Activated CD4-positive, CD25-positive, alpha-beta regulatory T cell treated with anti-CD3 and anti-CD28 coated beads, Interleukin-2, amount 50 U/mL, for 72 hours (primary cell): ENCODE results near the gene HIVEP3.

Experiments
- DNase-seq: peaks from one replicate; pipeline ENCODE4 v3.0.0; 2021

Gene HIVEP3

DNA sequence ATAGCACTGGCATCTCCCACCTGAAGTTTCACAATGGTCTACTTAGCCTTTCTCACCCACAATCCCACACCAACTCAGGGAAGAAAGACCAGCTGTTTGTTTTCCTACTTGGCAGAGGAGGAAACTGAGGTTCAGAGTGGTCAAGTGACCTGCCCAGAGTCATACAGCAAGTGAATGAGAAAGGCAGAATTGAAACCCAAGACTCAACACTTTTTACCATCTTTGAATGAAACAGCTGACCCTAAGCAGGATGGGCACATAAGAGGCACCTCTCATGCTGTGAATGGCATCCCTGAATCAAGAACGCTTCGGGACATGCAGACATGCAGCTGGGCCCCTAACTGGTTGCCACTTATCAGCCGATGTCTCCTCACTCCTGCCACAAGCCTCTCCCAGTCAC is 193.8 kb downstream of the HIVEP3 start:
- DNase-seq = no peak

DNA sequence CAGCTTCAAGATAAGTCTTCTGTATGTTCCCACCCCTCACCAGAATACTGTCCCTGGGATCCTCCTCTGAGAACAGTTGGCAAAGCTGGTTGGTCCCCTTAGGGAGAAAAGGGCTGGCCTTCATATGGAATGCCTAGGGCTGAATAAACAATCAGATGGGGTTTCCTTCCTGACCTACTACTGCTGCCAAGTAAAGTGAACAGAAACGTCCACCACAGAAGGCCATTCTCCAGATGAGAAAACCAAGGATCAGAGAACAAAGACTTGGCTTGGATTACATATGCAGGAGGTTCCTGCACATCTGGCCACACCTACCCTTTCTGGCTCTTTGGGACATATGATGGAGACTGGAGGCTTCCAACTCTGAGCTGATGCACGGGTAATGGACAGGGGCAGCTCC is 194.5 kb downstream of the HIVEP3 start:
- no peak for DNase-seq

GRCh38 chr1:41723786-41724185 is 194.9 kb downstream of the HIVEP3 start:
- DNase-seq = no peak

DNA sequence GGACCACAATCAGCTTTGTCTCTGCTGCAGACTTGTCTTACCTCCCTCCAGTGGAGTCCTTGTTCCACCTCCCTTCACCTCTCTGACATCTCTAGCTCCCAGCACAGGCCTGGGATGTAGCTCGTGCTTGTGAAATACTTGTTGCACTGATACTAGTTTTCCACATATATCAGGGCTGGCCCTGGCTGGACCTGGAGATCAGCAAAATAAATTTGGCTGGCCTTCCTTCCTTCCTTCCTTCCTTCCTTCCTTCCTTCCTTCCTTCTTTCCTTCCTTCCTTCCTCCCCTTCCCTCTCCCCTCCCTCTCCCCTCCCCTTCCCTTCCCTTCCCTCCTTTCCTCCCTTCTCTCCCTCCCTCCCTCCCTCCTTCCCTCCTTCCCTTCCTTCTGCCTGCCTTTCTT is 196.5 kb downstream of the HIVEP3 start:
- no peak for DNase-seq

GRCh38 chr1:41720861-41721410 is 197.8 kb downstream of the HIVEP3 start:
- no peak for DNase-seq

GRCh38 chr1:41719590-41719989 is 199.1 kb downstream of the HIVEP3 start:
- DNase-seq = no peak

DNA sequence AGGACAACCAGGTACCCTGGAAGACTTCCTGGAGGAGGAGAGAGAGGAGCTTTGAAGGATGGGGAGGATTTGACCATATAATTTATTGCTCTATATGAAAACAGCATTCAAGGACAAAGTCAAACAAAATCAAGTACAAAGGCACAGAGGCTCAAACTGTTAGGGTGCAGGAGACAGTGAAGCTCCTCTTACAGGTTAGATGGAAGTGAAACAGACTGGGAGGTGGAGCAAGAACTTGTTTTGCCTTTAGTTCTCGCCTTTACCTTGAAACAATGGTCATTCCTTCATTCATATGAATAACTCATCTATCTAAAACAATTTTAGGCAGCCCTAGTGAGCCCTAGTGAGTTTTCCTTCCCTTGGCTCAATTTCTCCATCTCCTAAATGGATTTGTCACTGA is 199.6 kb downstream of the HIVEP3 start:
- no peak for DNase-seq

DNA sequence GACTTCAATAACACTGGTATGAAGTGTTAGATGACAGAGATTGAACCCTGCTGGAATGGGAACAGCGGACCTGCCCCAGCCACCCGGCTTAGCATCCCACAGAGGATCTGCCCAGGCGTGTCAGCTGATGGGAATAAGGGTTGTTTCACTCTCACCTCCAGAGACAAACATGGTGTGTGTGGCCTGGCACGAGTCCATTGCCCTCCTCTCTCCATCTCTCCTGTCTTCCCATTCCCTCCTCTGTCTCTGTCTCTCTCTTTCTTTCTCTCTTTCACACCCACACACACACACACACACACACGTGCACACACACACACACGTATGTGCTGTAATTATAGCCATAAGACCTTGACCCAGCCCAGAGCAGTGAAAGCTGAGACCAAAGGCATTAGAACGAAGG is 200.2 kb downstream of the HIVEP3 start:
- DNase-seq = no peak

DNA sequence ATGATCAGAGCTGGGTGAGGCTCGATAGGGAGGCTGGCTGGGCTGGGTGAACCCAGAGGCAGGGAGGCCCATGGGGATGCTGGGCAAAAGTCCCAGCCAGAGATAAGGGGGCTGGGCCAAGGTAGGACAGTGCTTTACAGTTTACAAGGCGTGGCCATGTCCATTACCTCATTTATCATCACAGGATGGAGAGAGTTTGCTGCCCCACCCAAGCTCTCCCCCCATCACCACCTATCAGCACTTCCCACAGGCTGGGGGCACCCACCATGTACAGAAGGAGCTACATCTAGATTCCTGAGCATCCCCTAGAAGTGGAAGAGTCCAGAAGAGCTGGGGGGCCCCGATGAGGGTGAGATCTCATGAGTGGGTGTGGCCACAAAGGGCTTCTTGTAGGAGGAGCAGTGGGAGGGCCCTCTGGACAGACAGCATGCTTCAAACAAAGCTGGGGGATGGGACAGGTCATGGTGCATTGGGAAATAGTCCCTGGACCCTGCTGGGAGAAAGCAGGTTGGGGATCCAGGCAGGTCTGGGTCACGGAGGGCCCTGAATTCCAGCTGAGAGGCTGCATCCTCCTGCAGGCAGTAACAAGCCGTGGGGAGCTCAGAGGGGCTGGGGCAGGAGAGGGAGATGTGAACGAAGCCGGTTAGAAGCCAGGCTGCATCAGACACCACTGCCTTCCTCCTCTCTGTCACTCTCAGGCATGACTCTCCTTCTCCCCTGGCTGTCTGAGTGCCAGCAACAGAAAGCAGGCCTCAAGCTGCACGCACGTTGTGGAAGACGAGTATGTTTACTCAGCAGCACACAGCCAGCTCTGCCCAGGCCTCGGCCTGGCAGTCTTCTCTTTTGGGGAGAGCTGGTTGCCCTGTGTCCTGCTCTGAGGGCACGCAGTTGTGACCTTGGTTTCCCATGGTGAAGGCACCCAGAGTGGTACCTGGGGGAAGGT is 202.3 kb downstream of the HIVEP3 start:
- no peak for DNase-seq

DNA sequence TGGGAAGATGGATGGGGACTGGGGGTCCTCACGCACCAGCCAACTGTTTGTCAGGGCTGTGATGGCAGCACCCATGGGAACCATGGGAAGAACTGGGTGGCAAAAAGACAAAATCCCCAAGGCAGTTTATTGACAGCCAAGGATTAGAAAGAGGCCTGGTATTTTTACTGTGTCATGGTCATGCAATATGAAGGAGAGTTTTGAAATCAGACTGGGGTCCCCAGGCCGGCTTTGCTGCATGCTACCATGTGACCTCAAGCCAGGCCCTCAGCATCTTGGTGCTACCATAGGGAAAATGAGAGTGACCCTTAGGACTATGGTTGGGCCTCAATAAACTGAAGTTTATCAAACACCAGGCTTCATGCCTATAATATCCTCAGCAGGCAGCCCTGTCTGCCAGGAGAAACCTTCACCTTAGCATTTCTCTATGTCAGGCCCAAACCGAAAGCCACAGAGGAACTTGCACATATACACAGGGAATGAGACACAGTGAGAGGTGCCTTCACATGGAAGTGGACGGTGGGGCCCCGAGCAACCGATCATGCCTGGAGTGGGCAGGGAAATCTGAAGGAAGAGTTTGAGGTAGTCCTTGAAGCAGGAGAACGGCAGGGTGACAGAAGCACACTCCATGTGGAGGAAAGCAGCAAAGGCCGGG is 203.2 kb downstream of the HIVEP3 start:
- DNase-seq = no peak

- no peak for DNase-seq
Measured at GRCh38 chr1:41714638-41715389, 203.9 kb downstream of the HIVEP3 start.

- no peak for DNase-seq
Measured at GRCh38 chr1:41713557-41714327, 205.0 kb downstream of the HIVEP3 start.

DNA sequence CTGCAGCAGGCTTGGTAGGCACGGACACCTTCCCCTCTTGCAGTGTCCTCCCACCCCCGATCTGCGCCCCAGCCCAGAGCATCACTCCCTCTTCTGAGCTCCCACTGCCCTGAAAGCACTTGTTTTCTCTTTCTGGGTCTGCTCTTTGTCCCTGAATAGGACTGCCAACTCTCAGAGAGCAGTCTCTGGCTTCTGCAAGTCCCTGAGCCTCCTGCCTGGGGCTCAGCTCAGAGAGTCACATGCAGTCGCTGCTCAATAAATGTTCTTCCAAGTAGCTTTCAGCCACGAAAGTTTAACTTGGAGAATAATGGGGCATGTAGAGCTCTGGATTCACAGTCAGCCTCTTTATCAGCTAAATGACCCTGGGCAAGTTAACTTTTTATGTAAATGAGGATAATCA is 205.6 kb downstream of the HIVEP3 start:
- no peak for DNase-seq

GRCh38 chr1:41712695-41713094 is 206.0 kb downstream of the HIVEP3 start:
- no peak for DNase-seq

GRCh38 chr1:41712081-41712480 is 206.6 kb downstream of the HIVEP3 start:
- no peak for DNase-seq

GRCh38 chr1:41711581-41711980 is 207.1 kb downstream of the HIVEP3 start:
- no peak for DNase-seq

- no peak for DNase-seq
Measured at GRCh38 chr1:41710980-41711379, 207.7 kb downstream of the HIVEP3 start.

GRCh38 chr1:41709873-41710272 is 208.8 kb downstream of the HIVEP3 start:
- no peak for DNase-seq

DNA sequence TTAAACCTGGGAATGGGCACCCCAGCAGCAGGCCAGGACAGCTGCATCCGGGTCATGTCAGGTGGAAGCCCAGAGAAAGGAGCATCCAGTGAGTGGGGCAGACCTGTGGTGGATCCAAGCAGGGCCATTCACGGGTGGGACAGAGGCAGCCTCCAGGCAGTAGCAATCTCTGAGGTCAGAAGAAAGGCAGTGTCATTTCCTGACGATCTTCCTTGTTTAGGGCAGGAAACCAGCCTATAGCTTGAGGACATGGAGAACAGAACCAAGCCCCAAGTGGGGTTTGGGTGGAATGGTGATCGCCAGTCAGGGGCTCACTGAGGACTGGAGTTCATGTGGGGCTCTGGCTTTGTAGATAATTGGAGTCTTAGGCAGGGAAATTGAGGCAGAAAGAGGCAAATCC is 209.4 kb downstream of the HIVEP3 start:
- DNase-seq = no peak

DNA sequence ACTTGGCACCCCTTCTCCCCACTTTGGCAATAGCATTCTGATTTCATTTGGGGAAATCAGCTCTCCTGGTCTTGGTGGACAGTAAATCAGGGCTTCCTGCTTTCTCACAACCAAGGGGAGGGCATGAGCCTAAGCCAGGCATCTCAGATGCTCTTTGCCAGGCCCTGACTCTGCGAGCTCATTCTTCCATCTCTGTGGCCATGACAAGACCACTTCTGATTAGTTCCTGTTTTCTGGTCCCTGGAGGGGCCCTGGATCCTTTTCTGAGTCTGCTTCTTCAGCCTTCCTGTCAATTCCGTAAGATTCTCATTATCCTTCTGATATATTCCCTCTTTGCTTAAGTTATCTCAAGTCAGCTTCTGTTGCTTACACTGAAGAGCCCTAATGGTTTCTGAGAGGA is 210.4 kb downstream of the HIVEP3 start:
- DNase-seq = no peak

DNA sequence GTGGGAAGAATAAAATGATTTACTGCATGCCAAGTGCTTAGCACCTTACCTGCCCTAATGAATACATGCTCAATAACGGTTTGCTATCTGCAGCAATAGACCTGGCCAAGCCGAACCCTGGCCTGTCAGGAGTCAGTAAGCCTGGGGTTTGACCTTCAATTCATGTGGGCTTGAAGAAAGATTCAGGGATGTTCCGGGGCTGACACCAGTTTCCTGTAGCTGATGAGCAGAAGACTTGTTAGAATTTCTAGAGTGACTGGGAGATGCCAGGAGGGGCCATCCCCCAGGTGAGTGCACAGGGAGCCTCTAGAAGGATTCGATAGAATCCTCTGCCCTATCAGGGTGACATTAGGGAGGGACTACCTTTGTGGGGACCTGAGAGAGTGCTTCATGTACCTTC is 210.9 kb downstream of the HIVEP3 start:
- no peak for DNase-seq

DNA sequence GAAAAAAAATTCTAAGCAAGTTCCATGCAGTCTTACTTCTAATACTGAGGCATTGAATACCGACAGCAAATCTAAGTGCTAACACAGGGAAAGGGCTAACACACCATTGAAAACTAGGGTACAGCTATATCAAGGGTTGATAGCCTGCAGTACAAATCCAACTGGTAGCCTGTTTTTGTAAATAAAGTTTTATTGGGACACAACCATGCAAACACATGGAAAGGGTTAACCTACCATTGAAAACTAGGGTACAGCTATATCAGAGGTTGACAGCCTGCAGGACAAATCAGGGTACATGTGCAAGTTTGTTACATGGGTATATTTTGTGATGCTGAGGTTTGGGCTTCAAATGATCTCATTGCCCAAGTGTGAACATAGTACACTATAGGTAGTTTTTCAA is 212.9 kb downstream of the HIVEP3 start:
- DNase-seq = no peak

GRCh38 chr1:41704196-41704595 is 214.5 kb downstream of the HIVEP3 start:
- DNase-seq = no peak
